ENCODE measurements around the gene TAS2R1. TPM values are rescaled to one million over a fixed set of nuclear protein-coding genes. Genes with fewer than 3 reads are reported as not detected.

TAS2R1 gene
- total RNA-seq, 1 experiment from 2014 or later, result not detected

- TF ChIP-seq ATF6 (CRISPR knock-in tag; IDR thresholded peaks at IDR 0.05) (no peak), MYBL2 (CRISPR knock-in tag; IDR thresholded peaks at IDR 0.05) (no peak)
These were observed 4.9 kb downstream of the TAS2R1 start (continued) for GRCh38 chr5:9625286-9625685.

GRCh38 chr5:9624196-9624947 lies 5.8 kb downstream of the TAS2R1 start:
- TF ChIP-seq PRDM15 (CRISPR knock-in tag; IDR thresholded peaks at IDR 0.05) (no peak), IRF1 (CRISPR knock-in tag; IDR thresholded peaks at IDR 0.05) (no peak), ELF4 (CRISPR knock-in tag; IDR thresholded peaks at IDR 0.05; ENCODE audit: low read depth) (no peak), CREB1 (CRISPR knock-in tag; IDR thresholded peaks at IDR 0.05) (no peak), SP1 (CRISPR knock-in tag; conservative IDR thresholded peaks at IDR 0.05) (no peak), ZNF138 (CRISPR knock-in tag; conservative IDR thresholded peaks at IDR 0.05) (no peak), SMAD4 (CRISPR knock-in tag; IDR thresholded peaks at IDR 0.05) (no peak)
- H3K36me3 Mint-ChIP-seq, result no peaks in the 10 kb centered on the region
- H3K27ac Mint-ChIP-seq, result no peak overlapping the region
- CTCF ChIA-PET, result interaction anchor here (0.6 to 1.3 kb wide), 2 partner anchors 114 to 1106 kb away, joined by 3 read pairs; no protein-coding TSS in a partner anchor
- no peak for ATAC-seq
- POLR2A ChIA-PET, result no interaction called here
- no peak for DNase-seq (ENCODE audit: low spot score)
- H3K27me3 Mint-ChIP-seq (ENCODE audit: low read depth), result no peaks in the 10 kb centered on the region
- H3K4me3 Mint-ChIP-seq, result no peak overlapping the region
- no peaks in the 10 kb centered on the region for H3K9me3 Mint-ChIP-seq
- H3K4me1 Mint-ChIP-seq, result peaks cover 5% of the 10 kb centered on the region

GRCh38 chr5:9623661-9624060 lies 6.5 kb downstream of the TAS2R1 start:
- ChIA-PET CTCF (interaction anchor here (1.2 to 1.3 kb wide), 2 partner anchors 76 to 115 kb away, joined by 3 read pairs; no protein-coding TSS in a partner anchor), POLR2A (no interaction called here)
- Mint-ChIP-seq H3K4me1 (peaks cover 5% of the 10 kb centered on the region), H3K27me3 (ENCODE audit: low read depth) (no peaks in the 10 kb centered on the region), H3K9me3 (no peaks in the 10 kb centered on the region), H3K4me3 (no peak overlapping the region), H3K27ac (no peak overlapping the region; the same call in none of the 2 replicates), H3K36me3 (no peaks in the 10 kb centered on the region)
- ATAC-seq, result no peak
- DNase-seq (ENCODE audit: low spot score), result no peak
- no peak for TF ChIP-seq ZBTB21 (CRISPR knock-in tag; IDR thresholded peaks at IDR 0.05; ENCODE audit: borderline replicate concordance)
- no peak for TF ChIP-seq ZNF121 (CRISPR knock-in tag; IDR thresholded peaks at IDR 0.05)
- TF ChIP-seq ZBTB43 (CRISPR knock-in tag; IDR thresholded peaks at IDR 0.05), result no peak
- TF ChIP-seq ZNF532 (CRISPR knock-in tag; IDR thresholded peaks at IDR 0.05; ENCODE audit: borderline replicate concordance), result no peak
- TF ChIP-seq OVOL2 (CRISPR knock-in tag; IDR thresholded peaks at IDR 0.05; ENCODE audit: borderline replicate concordance), result no peak
